ENCODE data around the gene MYH7B.
A peak's percentile ranks its signal among the peaks of the same experiment; 100 is the strongest.

Gene MYH7B

GRCh38 chr20:34955231-34956040 is at the start of gene MYH7B, which contains the start of gene GSS:
Gene MYH7B, plus strand, starts transcription at chr20:34955868. Its CDS starts 22,138 bp downstream, at chr20:34978006.
Gene GSS, minus strand, starts transcription at chr20:34955806. Its CDS starts 3,954 bp downstream, at chr20:34951852.
- peak; percentile 98 for DNase-seq (ENCODE audit: low read depth)

GRCh38 chr20:34907616-34908469 is 47.8 kb upstream of the MYH7B start:
- no peak for DNase-seq (ENCODE audit: low read depth)

GRCh38 chr20:34915131-34915530 is 40.5 kb upstream of the MYH7B start:
- no peak for DNase-seq (ENCODE audit: low read depth)

- no peak for DNase-seq (ENCODE audit: low read depth)
Observed at GRCh38 chr20:34915749-34916455, 39.8 kb upstream of the MYH7B start.

- DNase-seq (ENCODE audit: low read depth): no peak
Observed at GRCh38 chr20:34916774-34917354, 38.8 kb upstream of the MYH7B start.

GRCh38 chr20:34920055-34920454 is 35.6 kb upstream of the MYH7B start:
- no peak for DNase-seq (ENCODE audit: low read depth)

DNA sequence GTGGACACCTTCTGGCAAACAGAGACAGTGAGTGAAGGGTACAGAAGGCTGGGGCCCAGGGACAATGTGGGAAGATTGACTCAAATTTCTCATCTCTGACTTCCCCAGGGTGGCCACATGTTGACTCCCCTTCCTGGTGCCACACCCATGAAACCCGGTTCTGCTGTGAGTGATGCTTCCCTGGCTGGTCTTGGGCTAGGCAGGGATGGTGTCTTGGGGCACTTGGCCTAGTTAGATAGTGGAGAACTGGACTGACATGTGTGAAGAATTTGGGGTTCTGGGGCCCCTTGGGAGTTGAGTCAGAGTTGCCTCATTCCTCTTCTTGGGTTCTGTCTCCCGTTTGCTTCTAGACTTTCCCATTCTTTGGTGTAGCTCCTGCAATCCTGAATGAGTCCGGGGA is 34.2 kb upstream of the MYH7B start:
- no peak for DNase-seq (ENCODE audit: low read depth)

DNA sequence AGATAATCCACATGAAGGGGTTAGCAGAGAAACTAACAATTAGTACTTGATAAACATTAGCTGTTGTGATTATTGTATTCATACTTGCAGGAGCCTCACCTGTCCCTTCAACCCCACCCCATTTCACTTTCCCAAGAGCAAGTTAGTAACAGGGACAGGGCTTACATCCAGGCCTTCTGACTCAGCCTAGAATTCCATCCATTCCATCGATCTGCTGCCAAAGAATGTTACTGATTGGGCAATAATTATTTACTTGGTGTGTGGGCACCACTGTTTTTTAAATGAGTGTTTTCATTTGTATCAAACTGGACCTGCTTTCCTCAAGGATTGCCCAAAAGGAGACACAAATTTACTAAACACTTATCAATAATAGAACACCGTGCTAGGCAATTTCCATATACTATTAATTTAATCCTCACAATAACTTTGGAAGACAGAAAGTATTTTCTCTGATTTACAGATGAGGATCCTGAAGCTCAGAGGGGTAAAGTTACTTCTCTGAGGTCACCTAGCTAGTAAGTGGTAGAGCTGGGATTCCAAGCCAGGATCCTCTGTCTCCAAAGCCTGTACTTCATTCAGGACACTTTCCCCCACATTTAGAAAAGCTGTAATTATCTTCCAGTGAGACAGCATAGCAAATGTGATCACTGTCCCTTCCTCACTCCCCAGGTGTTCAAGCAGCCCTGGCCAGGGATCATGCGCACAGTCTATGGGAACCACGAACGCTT is 32.9 kb upstream of the MYH7B start:
- no peak for DNase-seq (ENCODE audit: low read depth)

- no peak for DNase-seq (ENCODE audit: low read depth)
Observed at GRCh38 chr20:34923414-34923813, 32.3 kb upstream of the MYH7B start.

GRCh38 chr20:34925341-34925740 is 30.3 kb upstream of the MYH7B start:
- DNase-seq (ENCODE audit: low read depth): no peak

DNA sequence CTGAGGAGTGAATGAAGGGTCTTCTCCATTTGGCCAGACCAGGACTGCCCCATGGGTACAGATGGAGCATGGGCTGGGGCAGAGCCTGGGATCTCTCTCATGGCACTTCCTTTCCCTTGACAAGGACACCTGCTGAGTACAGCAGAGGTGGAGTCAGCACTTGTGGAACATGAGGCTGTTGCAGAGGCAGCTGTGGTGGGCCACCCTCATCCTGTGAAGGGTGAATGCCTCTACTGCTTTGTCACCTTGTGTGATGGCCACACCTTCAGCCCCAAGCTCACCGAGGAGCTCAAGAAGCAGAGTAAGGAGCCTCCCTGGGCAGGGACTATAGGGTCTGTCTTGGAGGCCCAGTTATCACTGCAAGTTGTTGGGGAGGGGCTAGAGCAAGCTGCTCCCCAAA is 29.7 kb upstream of the MYH7B start:
- DNase-seq (ENCODE audit: low read depth): no peak

GRCh38 chr20:34926581-34926980 is 29.1 kb upstream of the MYH7B start:
- no peak for DNase-seq (ENCODE audit: low read depth)

GRCh38 chr20:34927736-34928135 is 27.9 kb upstream of the MYH7B start:
- no peak for DNase-seq (ENCODE audit: low read depth)

DNA sequence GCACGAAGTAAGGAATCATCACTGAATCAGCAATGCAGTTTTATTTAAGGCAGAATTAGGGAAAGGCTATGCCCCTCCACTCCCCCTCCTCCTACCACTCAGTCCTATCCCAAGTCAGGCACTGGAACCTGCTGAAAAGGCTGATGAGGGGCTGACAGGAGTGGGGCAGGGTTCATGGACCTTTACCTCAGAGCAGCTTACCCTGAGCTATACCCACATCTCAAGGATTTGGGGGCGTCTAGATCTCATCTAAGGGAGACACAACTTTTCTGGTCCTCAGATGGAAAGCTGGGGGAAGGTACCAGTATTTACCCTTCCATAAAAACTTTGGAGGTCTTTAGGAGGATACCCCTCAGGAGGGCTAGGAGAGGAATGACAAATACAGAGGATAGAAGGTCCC is 27.3 kb upstream of the MYH7B start:
- no peak for DNase-seq (ENCODE audit: low read depth)

DNA sequence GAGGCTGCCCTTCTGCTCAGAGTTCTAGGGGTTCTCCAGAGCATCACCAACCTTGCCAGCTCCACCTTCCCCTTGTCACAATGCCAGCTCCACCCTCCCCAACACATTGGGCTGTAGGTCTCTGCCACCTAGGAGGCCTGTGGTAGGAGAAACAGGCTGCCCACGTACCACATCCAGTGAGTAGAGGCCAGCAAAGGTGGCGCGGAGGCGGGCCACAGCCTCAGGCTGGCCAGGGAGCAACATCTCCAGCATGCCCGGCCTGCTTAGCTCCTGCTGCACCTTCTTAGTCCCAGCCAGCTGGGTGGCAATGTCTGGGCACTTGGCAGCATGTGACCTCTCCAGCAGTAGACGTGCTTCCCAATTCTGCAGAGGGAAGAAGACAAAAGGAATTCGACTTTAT is 23.9 kb upstream of the MYH7B start:
- DNase-seq (ENCODE audit: low read depth): no peak

- DNase-seq (ENCODE audit: low read depth): no peak
Observed at GRCh38 chr20:34938466-34939163, 17.1 kb upstream of the MYH7B start.

DNA sequence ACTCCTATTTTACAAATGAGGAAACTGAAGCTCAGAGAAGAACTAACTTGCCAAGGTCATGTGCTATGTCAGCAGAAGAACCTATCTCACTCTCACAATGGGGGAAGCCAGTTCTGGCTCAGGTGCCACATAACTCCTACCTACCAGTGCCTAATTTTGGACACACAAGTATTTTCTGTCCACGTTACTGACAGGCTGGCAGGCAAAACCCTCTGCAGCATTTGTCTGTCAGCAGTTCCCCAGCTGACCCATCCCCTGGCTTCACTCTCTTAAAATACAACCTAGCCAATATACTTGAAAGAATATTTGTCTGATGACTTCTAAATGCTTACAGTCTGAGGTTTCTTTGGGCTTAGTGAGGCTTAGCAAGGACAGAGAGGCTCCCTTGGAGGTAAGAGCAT is 15.6 kb upstream of the MYH7B start:
- no peak for DNase-seq (ENCODE audit: low read depth)

- DNase-seq (ENCODE audit: low read depth): no peak
Observed at GRCh38 chr20:34941226-34941625, 14.4 kb upstream of the MYH7B start.

DNA sequence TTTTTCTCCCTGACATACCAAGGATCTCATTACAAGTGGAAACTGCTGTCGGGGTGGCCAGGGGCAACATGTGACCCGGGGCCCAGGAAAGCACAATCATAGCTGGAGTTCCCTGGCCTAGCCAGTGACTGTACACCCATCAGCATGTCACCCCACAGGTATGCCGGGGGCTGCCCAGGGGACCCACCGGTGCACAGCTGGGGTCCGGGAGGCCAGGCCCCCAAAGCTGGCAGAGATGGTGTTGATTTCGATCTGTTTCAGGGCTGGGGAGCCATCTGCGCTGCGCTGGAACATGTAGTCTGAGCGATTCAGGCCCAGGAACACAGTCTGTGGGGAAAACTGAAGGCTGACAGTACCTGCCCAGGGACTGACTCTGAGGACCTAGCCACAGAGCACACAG is 13.4 kb upstream of the MYH7B start:
- no peak for DNase-seq (ENCODE audit: low read depth)

DNA sequence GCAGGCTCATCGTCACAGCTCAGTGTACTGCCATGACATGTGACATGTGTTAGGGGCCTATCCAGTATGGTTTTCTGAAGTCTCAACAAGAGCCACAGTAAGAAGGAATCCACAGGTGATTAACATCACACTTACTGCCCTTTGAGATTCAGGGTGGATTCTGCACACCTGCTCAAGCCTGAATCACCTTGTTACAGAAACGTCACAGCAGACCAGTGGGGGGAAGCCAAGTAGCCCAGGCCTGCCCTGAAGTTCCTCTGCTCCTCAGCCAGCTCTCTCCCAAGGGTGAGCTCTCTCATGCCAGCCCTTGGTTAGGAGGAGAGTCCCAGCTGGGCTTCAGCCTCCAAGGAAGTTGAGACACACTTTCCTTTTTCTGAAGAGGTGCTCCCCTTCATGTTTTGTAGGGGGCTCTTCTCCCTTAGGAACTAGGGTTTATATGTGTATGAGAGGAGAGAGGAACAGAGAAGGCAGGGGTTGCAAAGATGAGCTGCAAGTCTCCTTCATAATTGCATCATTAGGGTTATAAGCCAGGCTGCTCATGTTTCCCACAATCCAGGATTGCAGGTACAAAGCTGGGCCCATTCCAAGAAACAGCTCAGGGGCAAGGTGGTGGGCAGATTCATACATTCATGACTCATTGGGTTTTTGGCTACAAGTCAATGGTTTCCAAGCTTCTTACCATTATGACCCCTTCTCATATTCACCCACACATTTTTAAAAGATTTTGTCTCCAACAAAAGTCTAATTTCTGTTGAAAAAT is 11.7 kb upstream of the MYH7B start:
- DNase-seq (ENCODE audit: low read depth): no peak
